ENCODE measurements around the gene CACNA1I. TPM values are rescaled to one million over a fixed set of nuclear protein-coding genes. Genes with fewer than 3 reads are reported as not detected.
A peak's percentile ranks its signal among the peaks of the same experiment; 100 is the strongest.

CACNA1I gene
- total and polyA plus RNA-seq, 2 experiments from 2014 or later = 0.04 to 0.24 TPM

GRCh38 chr22:39663751-39664150 is 93.2 kb downstream of the CACNA1I start:
- no peaks in the 10 kb centered on the region for H3K36me3 ChIP-seq
- no peak overlapping the region for H3K27ac ChIP-seq
- H3K27me3 ChIP-seq = peaks cover 34% of the 10 kb centered on the region
- no peak for TF ChIP-seq CTCF (IDR thresholded peaks at IDR 0.05; ENCODE audit: low read depth, low read length)
- no peak overlapping the region for H3K4me3 ChIP-seq
- peaks cover 3% of the 10 kb centered on the region for H3K4me1 ChIP-seq (ENCODE audit: low read depth)
- DNase-seq (ENCODE audit: low read depth in 1 of 2, low spot score in 1 of 2) = no peak
- H3K9me3 ChIP-seq (ENCODE audit: low read depth) = no peaks in the 10 kb centered on the region

- no peak overlapping the region for H3K27ac ChIP-seq
- H3K27me3 ChIP-seq = peaks cover 34% of the 10 kb centered on the region
- peak in 1 of 2 donors; percentile 69 for DNase-seq (ENCODE audit: low read depth in 1 of 2, low spot score in 1 of 2)
- H3K4me1 ChIP-seq (ENCODE audit: low read depth) = peaks cover 3% of the 10 kb centered on the region
- H3K36me3 ChIP-seq = no peaks in the 10 kb centered on the region
- TF ChIP-seq CTCF (IDR thresholded peaks at IDR 0.05; ENCODE audit: low read depth, low read length) = no peak
- peak overlapping the region; percentile 9 for H3K4me3 ChIP-seq
- H3K9me3 ChIP-seq (ENCODE audit: low read depth) = no peaks in the 10 kb centered on the region
These were observed 94.1 kb downstream of the CACNA1I start for GRCh38 chr22:39664485-39665200.

GRCh38 chr22:39665229-39665628 is 94.7 kb downstream of the CACNA1I start:
- no peaks in the 10 kb centered on the region for H3K36me3 ChIP-seq
- no peak for TF ChIP-seq CTCF (IDR thresholded peaks at IDR 0.05; ENCODE audit: low read depth, low read length)
- peaks cover 34% of the 10 kb centered on the region for H3K27me3 ChIP-seq
- H3K27ac ChIP-seq = no peak overlapping the region
- no peaks in the 10 kb centered on the region for H3K9me3 ChIP-seq (ENCODE audit: low read depth)
- H3K4me3 ChIP-seq = no peak overlapping the region
- DNase-seq (ENCODE audit: low read depth in 1 of 2, low spot score in 1 of 2) = no peak
- peaks cover 3% of the 10 kb centered on the region for H3K4me1 ChIP-seq (ENCODE audit: low read depth)

- DNase-seq (ENCODE audit: low read depth in 1 of 2, low spot score in 1 of 2) = no peak
- H3K4me3 ChIP-seq = no peak overlapping the region
- H3K36me3 ChIP-seq = no peaks in the 10 kb centered on the region
- no peak overlapping the region for H3K27ac ChIP-seq
- no peaks in the 10 kb centered on the region for H3K9me3 ChIP-seq (ENCODE audit: low read depth)
- H3K4me1 ChIP-seq (ENCODE audit: low read depth) = peaks cover 3% of the 10 kb centered on the region
- no peak for TF ChIP-seq CTCF (IDR thresholded peaks at IDR 0.05; ENCODE audit: low read depth, low read length)
- H3K27me3 ChIP-seq = peaks cover 34% of the 10 kb centered on the region
These were observed 95.3 kb downstream of the CACNA1I start for GRCh38 chr22:39665661-39666431.

GRCh38 chr22:39666495-39666894 is 95.9 kb downstream of the CACNA1I start:
- no peak overlapping the region for H3K4me3 ChIP-seq
- TF ChIP-seq CTCF (IDR thresholded peaks at IDR 0.05; ENCODE audit: low read depth, low read length) = no peak
- H3K36me3 ChIP-seq = no peaks in the 10 kb centered on the region
- peaks cover 3% of the 10 kb centered on the region for H3K4me1 ChIP-seq (ENCODE audit: low read depth)
- DNase-seq (ENCODE audit: low read depth in 1 of 2, low spot score in 1 of 2) = no peak
- H3K9me3 ChIP-seq (ENCODE audit: low read depth) = no peaks in the 10 kb centered on the region
- H3K27me3 ChIP-seq = peaks cover 28% of the 10 kb centered on the region
- no peak overlapping the region for H3K27ac ChIP-seq

Data from cardiac muscle cell (in vitro differentiated cells and primary cell).